Smooth muscle cell (in vitro differentiated cells): ENCODE data around the gene RFNG. TPM values are rescaled to one million over a fixed set of nuclear protein-coding genes. Genes with fewer than 3 reads are reported as not detected.

Source experiments
- DNase-seq: peaks from one replicate; lab custom pipeline; 2025; ENCODE audit not compliant: unreplicated experiment; lab: John Stamatoyannopoulos, UW
- H2AFZ ChIP-seq: fragments of 200-600 bp; sonication (generic); 2 replicates; pipeline ENCODE4 v1.6.0; 2016; ENCODE audit warnings: antibody characterized with exemption, low read depth, mild to moderate bottlenecking
- H3F3A ChIP-seq: fragments of 200-600 bp; sonication (generic); 2 replicates; pipeline ENCODE4 v1.6.0; 2017; ENCODE audit warnings: antibody characterized with exemption, low read depth
- H3K27ac ChIP-seq: fragments of 200-600 bp; sonication (generic); 2 replicates; pipeline ENCODE4 v1.5.1; 2016; ENCODE audit warnings: low read depth, mild to moderate bottlenecking
- H3K27me3 ChIP-seq: fragments of 200-600 bp; sonication (generic); 2 replicates; pipeline ENCODE4 v1.6.1; 2016; ENCODE audit warnings: low read depth, mild to moderate bottlenecking
- H3K36me3 ChIP-seq: fragments of 200-600 bp; sonication (generic); 2 replicates; pipeline ENCODE4 v1.5.1; 2016; ENCODE audit warnings: low read depth
- H3K4me1 ChIP-seq: fragments of 200-600 bp; sonication (generic); 2 replicates; pipeline ENCODE4 v1.5.1; 2016; ENCODE audit warnings: low read depth
- H3K4me2 ChIP-seq: fragments of 200-600 bp; sonication (generic); 2 replicates; pipeline ENCODE4 v1.6.0; 2016; ENCODE audit warnings: mild to moderate bottlenecking
- H3K4me3 ChIP-seq: fragments of 200-600 bp; sonication (generic); 2 replicates; pipeline ENCODE4 v1.5.1; 2016; ENCODE audit warnings: mild to moderate bottlenecking
- H3K79me2 ChIP-seq: fragments of 200-600 bp; sonication (generic); 2 replicates; pipeline ENCODE4 v1.6.0; 2016; ENCODE audit warnings: low read depth, mild to moderate bottlenecking
- H3K9ac ChIP-seq: fragments of 200-600 bp; sonication (generic); 2 replicates; pipeline ENCODE4 v1.6.0; 2016; ENCODE audit warnings: low read depth
- H3K9me3 ChIP-seq: fragments of 200-600 bp; sonication (generic); replicated peaks from 2 replicates; pipeline ENCODE4 v1.5.1; 2016; ENCODE audit warnings: low read depth
- H4K20me1 ChIP-seq: fragments of 200-600 bp; sonication (generic); 2 replicates; pipeline ENCODE4 v1.6.0; 2016; ENCODE audit warnings: low read depth
- CTCF ChIP-seq: fragments of 200-600 bp; sonication (generic); IDR thresholded peaks from 2 replicates; pipeline ENCODE4 v1.5.1; 2017; ENCODE audit warnings: borderline replicate concordance, mild to moderate bottlenecking, antibody characterized with exemption; ENCODE audit not compliant: insufficient read depth, poor library complexity, severe bottlenecking
- WGBS: methylation state at CpG from one replicate; pipeline ENCODE4 v1.1.7; 2016; ENCODE audit warnings: low lambda C conversion rate; 5-methylcytosine and 5-hydroxymethylcytosine counted together
- polyA plus RNA-seq: library from polyadenylated mRNA; unstranded; fragments of >200 nt; fragmentation: Nextera tagmentation; extraction: Ambion mirVana; gene quantifications from 2 replicates; pipeline ENCODE4 v1.2.1, GENCODE V29; 2016
- total RNA-seq: library from RNA; depleted of rRNA; stranded (reverse); fragments of >200 nt; gene quantifications from 2 replicates; pipeline ENCODE4 v1.2.3, GENCODE V29; 2014

Gene RFNG
- total and polyA plus RNA-seq, 2 experiments from 2014 or later: 27.1 to 54.9 TPM

GRCh38 chr17:82092094-82092586 lies 40.5 kb upstream of the RFNG start:
- no peak overlapping the region for H3K4me2 ChIP-seq
- H3K9me3 ChIP-seq: no peaks in the 10 kb centered on the region
- H3K27me3 ChIP-seq: no peaks in the 10 kb centered on the region
- H3K36me3 ChIP-seq: no peaks in the 10 kb centered on the region
- H3K27ac ChIP-seq: no peak overlapping the region
- over 99% methylated on average over 21 of the region's 23 CpGs for WGBS
- TF ChIP-seq CTCF: no peak
- H2AFZ ChIP-seq: no peak overlapping the region
- H3K9ac ChIP-seq: no peak overlapping the region
- peaks cover 94% of the 10 kb centered on the region for H4K20me1 ChIP-seq
- H3F3A ChIP-seq: no peaks in the 10 kb centered on the region
- peaks cover 14% of the 10 kb centered on the region for H3K4me1 ChIP-seq
- DNase-seq: no peak
- H3K4me3 ChIP-seq: no peak overlapping the region
- H3K79me2 ChIP-seq: peaks cover 45% of the 10 kb centered on the region

- Histone ChIP-seq H3F3A (no peaks in the 10 kb centered on the region), H3K9me3 (no peaks in the 10 kb centered on the region), H3K79me2 (peaks cover 38% of the 10 kb centered on the region), H3K27ac (no peak overlapping the region), H3K4me1 (peaks cover 8% of the 10 kb centered on the region), H3K36me3 (no peaks in the 10 kb centered on the region), H3K4me3 (no peak overlapping the region), H2AFZ (no peak overlapping the region), H4K20me1 (peaks cover 93% of the 10 kb centered on the region), H3K4me2 (no peak overlapping the region), H3K27me3 (no peaks in the 10 kb centered on the region), H3K9ac (no peak overlapping the region)
- DNase-seq: no peak
- no peak for TF ChIP-seq CTCF
- 98% methylated on average over 28 of the region's 37 CpGs for WGBS
These were observed 39.9 kb upstream of the RFNG start for GRCh38 chr17:82091264-82092066.

GRCh38 chr17:82090549-82091263 lies 39.1 kb upstream of the RFNG start:
- Histone ChIP-seq H3F3A (no peaks in the 10 kb centered on the region), H3K4me3 (no peak overlapping the region), H4K20me1 (peaks cover 87% of the 10 kb centered on the region), H3K27ac (no peak overlapping the region), H3K9me3 (no peaks in the 10 kb centered on the region), H3K4me1 (peaks cover under 1% of the 10 kb centered on the region), H3K9ac (no peak overlapping the region), H3K79me2 (peaks cover 31% of the 10 kb centered on the region), H3K36me3 (no peaks in the 10 kb centered on the region), H2AFZ (no peak overlapping the region), H3K4me2 (no peak overlapping the region), H3K27me3 (no peaks in the 10 kb centered on the region)
- TF ChIP-seq CTCF: no peak
- DNase-seq: no peak
- WGBS: 97% methylated on average over 23 of the region's 29 CpGs
